DMS53 treated with DMSO at 0.1 percent for 48 hours (cell line): ENCODE results near the gene KLHL22.
"Not testable (repeated sequence)": the region's sequence is repeated elsewhere in the genome, so short reads cannot be mapped to it uniquely, and the experiment has no call there.

Experiments
- DNase-seq: peaks from one replicate; lab custom pipeline; 2025; ENCODE audit not compliant: unreplicated experiment; lab: John Stamatoyannopoulos, UW

KLHL22 gene

GRCh38 chr22:20525048-20525447, 29.5 kb upstream of the KLHL22 start:
- no peak for DNase-seq

GRCh38 chr22:20524004-20524481, 28.4 kb upstream of the KLHL22 start:
- peak; percentile 2 for DNase-seq

DNA sequence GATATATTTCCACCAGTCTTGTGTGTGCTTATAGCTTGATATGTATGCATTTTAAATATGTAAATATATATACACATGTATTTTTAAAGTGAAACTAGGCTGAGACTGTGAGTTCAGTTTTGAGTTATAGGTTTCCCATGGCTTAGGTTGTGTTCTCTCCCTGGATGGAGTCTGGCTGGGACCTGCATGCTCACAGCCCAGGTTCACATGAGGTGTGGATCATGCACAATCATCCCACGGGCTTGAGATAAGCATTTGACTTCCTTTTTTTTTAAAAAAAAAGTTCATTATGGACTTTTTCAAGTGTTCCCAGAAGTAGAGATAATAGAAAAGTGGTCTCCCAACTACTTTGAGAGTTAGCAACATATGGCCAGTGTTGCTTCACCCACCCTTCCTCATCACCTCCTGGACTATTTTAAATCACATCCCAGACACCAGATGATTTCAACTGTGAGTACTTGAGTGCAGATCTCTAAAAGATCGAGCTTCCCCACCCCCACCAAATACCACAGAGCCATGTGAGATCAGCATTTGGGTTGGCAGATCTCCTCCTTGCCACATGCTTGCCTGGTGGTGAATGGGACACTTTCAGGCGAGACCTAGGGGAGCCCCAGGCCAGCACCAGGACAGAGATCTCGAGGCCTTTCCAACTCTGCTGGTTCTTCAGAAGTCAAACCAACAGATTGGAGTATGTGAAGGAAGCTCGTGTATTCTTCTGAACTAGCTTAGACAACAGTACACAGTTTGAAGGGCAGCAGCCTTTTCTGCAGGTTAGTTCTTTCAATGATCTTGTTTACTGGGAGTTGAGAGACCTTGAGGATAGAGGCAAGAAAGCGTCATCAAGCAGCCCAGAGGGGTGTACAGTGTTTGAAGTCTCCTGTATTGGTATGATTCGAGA, 27.7 kb upstream of the KLHL22 start:
- DNase-seq, result no peak

GRCh38 chr22:20522134-20523004, 26.8 kb upstream of the KLHL22 start:
- DNase-seq, result no peak

DNA sequence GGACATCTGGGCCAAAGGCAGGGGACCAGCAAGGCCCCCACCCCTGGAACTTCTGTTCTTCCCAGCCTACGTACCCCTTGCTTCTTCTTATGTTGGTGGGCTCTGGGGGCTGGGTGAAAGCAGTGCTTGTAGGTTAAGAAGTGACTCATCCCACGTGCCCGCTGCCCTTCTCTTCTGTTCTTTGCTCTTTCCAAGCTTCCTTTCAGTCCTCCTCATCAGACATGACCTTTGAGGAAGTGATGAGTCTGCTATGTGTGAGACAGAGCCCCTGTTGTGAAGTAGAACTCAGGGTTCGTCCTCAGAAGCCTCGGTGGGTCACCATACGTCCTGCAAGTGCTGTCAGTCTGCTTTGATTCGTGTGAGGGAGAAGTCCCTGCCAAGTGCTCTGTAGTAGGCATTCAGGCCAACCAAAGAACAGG, 24.5 kb upstream of the KLHL22 start:
- no peak for DNase-seq

- DNase-seq, result no peak
Measured at GRCh38 chr22:20519558-20519957, 24.0 kb upstream of the KLHL22 start.

GRCh38 chr22:20517841-20518592, 22.4 kb upstream of the KLHL22 start:
- no peak for DNase-seq

DNA sequence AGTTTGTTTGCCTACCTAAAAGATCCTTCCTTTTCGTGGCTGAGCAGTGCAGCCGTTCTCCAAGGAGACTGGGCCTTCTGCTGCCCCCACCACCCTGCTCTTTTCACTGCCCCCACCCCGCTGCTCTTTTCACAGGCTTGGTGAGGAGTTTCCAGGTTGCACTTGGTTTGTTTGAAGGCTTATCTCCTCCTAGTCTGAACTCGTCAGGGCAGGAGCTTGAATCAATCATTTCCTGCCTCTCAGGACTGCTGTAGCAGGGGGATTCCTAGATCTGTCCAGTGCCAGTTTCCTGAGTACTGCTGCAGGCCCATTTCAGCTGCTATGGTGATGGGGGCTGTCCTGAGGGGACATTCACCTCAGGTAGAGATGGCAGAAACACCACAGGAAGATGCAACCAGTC, 21.8 kb upstream of the KLHL22 start:
- no peak for DNase-seq

DNA sequence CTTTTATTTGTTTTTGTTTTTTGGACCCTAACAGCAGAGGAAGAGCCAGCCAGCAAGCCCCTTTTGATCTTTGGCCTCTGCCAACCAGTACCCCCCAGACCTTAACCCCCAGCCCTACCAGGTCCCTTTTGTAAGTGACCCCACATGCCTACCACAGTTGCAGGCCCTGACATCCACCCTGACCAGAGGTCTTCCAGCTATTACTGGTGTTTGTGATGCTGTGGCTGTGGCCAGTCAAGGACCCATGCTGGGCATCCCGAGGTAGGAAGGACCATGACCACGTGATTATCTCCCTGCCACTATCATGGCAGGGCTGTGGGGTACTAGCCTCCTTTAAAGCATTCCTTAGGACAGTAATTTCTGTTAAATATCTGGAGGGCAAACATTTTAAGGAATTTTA, 20.8 kb upstream of the KLHL22 start:
- DNase-seq, result no peak

DNA sequence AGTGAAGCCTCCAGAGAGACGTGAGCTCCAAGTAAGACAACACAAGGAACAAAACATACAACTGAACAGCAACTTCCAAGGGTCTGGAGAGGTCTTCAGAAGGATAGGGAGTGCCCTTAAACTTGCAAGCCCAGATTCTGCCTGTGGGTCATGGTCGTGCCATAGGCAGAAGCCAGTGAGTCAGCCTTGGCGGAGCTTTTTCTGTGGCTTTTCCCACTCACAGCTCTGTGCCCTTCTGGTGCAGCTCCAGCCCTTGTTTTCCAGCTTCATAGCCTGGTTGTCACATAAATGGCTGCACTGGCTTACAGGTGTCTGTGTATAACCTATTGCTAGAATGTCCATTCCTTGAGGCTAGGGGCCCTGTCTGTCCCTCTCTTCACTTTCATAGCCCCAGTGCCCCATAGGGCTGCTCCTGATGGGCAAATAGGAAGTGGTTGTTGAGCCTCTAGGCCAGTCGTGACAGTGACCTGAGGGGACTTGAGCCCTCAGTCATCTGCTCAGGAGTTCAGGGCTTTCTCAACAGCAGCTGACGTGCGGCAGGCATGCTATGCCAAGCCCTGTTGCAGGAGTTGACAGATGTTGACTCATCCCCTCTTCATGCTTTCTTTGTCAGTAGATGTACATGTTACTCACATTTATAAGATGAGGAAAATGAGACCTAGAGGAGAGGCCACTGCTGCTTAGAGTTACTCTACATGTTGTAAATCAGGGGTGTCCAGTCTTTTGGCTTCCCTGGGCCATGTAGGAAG, 19.2 kb upstream of the KLHL22 start:
- no peak for DNase-seq

- no peak for DNase-seq
Measured at GRCh38 chr22:20511578-20512229, 16.1 kb upstream of the KLHL22 start.

DNA sequence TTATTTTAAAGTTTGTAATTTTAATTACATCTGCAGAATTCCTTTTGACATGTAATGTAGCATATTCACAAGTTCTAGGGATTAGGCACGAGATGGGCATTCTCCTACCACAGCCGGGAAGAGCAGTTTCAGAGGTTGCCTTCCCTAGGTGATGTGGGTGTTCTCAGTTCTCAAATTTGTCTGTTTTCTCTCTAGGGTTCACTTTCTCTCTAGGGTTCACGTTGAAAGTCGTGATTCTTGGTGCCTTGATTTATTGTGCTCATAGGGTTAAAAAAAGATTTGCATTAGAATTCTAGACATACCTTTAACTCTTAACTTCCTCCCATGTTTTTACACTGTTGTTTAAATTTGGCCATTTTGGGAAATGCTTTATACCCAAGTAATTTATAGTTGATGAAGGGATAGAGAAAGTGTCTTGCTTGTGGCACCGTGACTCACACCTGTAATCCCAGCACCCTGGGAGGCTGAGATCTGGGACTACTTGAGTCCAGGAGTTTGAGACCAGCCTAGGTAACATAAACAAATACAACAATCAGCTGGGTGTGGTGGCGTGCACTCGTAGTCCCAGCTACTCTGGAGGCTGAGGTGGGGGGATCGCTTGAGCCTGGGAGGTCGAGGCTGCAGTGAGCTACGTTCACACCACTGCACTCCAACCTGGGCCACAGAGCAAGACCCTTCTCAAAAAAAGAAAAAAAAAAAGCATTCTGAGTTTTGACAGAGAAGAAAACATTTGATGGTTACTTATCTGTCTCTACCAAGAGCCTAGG, 15.4 kb upstream of the KLHL22 start:
- DNase-seq, result no peak

GRCh38 chr22:20509344-20510047, 13.9 kb upstream of the KLHL22 start:
- DNase-seq, result no peak

DNA sequence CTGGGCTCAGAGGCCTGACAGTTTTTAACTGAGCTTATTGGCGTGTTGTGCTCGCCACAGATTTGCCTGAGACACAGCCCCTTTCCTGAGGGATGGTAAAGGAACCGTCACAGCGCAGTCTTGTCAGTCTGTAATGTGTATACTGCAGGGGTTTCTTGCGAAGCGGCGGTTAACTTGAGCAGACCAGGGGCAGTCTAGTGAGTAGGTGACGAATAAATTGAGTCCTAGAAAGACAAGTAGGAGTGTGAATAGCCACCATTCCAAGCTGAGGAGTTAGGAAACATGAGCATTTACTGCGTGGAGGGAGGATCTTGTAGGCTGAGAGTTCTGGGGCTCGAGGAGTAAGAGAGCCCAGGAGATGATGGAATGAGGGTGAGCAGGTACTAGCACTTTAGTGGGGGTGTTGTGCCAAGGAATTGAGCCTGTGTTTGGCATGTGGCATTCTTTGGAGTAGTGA, 13.2 kb upstream of the KLHL22 start:
- DNase-seq, result no peak

DNA sequence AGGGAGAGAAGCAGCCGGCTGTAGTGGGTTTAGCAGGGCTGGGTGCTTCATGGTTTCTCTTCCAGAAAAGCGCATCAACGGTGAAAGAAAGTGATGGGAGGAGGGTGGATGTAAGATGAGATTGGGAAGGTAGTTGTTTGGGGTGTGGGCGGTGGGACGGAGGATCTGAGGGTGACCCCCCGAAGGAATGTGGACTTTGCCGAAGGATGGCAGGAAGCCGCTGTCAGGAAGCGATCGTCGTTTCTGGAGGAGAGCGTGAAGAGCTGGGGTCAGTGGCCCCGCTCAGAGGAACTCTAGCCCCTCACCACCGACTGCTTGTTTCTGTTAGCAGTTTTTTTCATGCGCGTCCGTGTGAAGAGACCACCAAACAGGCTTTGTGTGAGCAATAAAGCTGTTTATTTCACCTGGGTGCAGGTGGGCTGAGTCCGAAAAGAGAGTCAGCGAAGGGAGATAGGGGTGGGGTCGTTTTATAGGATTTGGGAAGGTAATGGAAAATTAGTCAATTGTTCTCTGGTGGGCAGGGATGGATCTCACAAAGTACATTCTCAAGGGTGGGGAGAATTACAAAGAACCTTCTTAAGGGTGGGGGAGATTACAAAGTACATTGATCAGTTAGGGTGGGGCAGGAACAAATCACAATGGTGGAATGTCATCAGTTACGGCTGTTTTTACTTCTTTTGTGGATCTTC, 12.6 kb upstream of the KLHL22 start:
- not testable (repeated sequence) for DNase-seq

- peak; percentile 44 for DNase-seq
Measured at GRCh38 chr22:20507253-20508066, 11.9 kb upstream of the KLHL22 start, which contains the start of gene MED15. Gene MED15 (plus strand): TSS chr22:20507610. CDS start chr22:20507679, 69 bp downstream.
